SHP77 (cell line): ENCODE results near the gene HSD17B11.
"Not testable (repeated sequence)": the region's sequence is repeated elsewhere in the genome, so short reads cannot be mapped to it uniquely, and the experiment has no call there.

Experiments used
- DNase-seq, 2 experiments: peaks; one replicate each; lab custom pipeline; 2025; lab: John Stamatoyannopoulos, UW

Gene HSD17B11

GRCh38 chr4:87359258-87359657 is 31.7 kb downstream of the HSD17B11 start:
- no peak for DNase-seq

- no peak for DNase-seq
Measured at GRCh38 chr4:87356832-87357526, 34.0 kb downstream of the HSD17B11 start.

GRCh38 chr4:87354168-87355102 is 36.6 kb downstream of the HSD17B11 start:
- DNase-seq = no peak

- no peak for DNase-seq
Measured at GRCh38 chr4:87353592-87353991, 37.4 kb downstream of the HSD17B11 start.

GRCh38 chr4:87345139-87345538 is 45.8 kb downstream of the HSD17B11 start:
- no peak for DNase-seq

GRCh38 chr4:87342872-87343271 is 48.1 kb downstream of the HSD17B11 start:
- DNase-seq = no peak

- DNase-seq = not testable (repeated sequence)
Measured at GRCh38 chr4:87341954-87342635, 48.9 kb downstream of the HSD17B11 start.

- no peak for DNase-seq
Measured at GRCh38 chr4:87339440-87339839, 51.5 kb downstream of the HSD17B11 start.

GRCh38 chr4:87337361-87337760 is 53.6 kb downstream of the HSD17B11 start:
- DNase-seq = no peak

- DNase-seq = no peak
Measured at GRCh38 chr4:87333267-87333666, 57.7 kb downstream of the HSD17B11 start.

GRCh38 chr4:87330761-87331160 is 60.2 kb downstream of the HSD17B11 start:
- DNase-seq = no peak

- DNase-seq = no peak
Measured at GRCh38 chr4:87327136-87327535, 63.9 kb downstream of the HSD17B11 start.

- no peak for DNase-seq
Measured at GRCh38 chr4:87326460-87326859, 64.5 kb downstream of the HSD17B11 start.

GRCh38 chr4:87322754-87323153 is 68.2 kb downstream of the HSD17B11 start, which contains the start of gene HSD17B13:
HSD17B13 (minus strand) TSS chr4:87322882; CDS start chr4:87322841, 41 bp downstream.
- DNase-seq = no peak

GRCh38 chr4:87321888-87322287 is 69.1 kb downstream of the HSD17B11 start:
- no peak for DNase-seq

GRCh38 chr4:87317527-87317926 is 73.5 kb downstream of the HSD17B11 start:
- no peak for DNase-seq

GRCh38 chr4:87316961-87317360 is 74.0 kb downstream of the HSD17B11 start:
- no peak for DNase-seq

- not testable (repeated sequence) for DNase-seq
Measured at GRCh38 chr4:87315000-87315399, 76.0 kb downstream of the HSD17B11 start.

GRCh38 chr4:87313756-87314155 is 77.2 kb downstream of the HSD17B11 start:
- DNase-seq = no peak

- DNase-seq = no peak
Measured at GRCh38 chr4:87311684-87312083, 79.3 kb downstream of the HSD17B11 start.

- no peak for DNase-seq
Measured at GRCh38 chr4:87310691-87311335, 80.2 kb downstream of the HSD17B11 start.

GRCh38 chr4:87309625-87310024 is 81.4 kb downstream of the HSD17B11 start:
- no peak for DNase-seq
